Thoracic aorta (tissue), 2 donors: ENCODE results near the gene TLCD5. TPM values are rescaled to one million over a fixed set of nuclear protein-coding genes. Genes with fewer than 3 reads are reported as not detected.

Experiments
- ATAC-seq: fragments of 150-250 bp; one replicate; pipeline ENCODE4 v1.8.0; 2017; ENCODE audit warnings: low read depth; ENCODE audit not compliant: insufficient number of reproducible peaks, low FRiP score
- DNase-seq: peaks from one replicate; pipeline ENCODE4 v3.0.0-alpha.2; 2020; ENCODE audit warnings: low spot score
- H3K27ac ChIP-seq, 2 donors: fragments of 200-600 bp; sonication (generic); 1 replicate in 1 of 2; 2 replicates in 1 of 2; pipeline ENCODE4 v1.5.1; 2016; ENCODE audit warnings: mild to moderate bottlenecking in 2 of 2, moderate library complexity in 2 of 2
- H3K27me3 ChIP-seq: fragments of 200-600 bp; sonication (generic); replicated peaks from 2 replicates; pipeline ENCODE4 v1.6.0; 2016; ENCODE audit warnings: mild to moderate bottlenecking; ENCODE audit not compliant: insufficient read depth
- H3K36me3 ChIP-seq: fragments of 200-600 bp; sonication (generic); one replicate; pipeline ENCODE4 v1.5.1; 2016
- H3K4me1 ChIP-seq, 2 donors: fragments of 200-600 bp; sonication (generic); 1 replicate in 1 of 2; 2 replicates in 1 of 2; pipeline versions ENCODE4 v1.5.1 to v1.6.0; 2016; ENCODE audit warnings: low read depth in 2 of 2, mild to moderate bottlenecking in 1 of 2; ENCODE audit not compliant: control insufficient read depth in 1 of 2
- H3K4me3 ChIP-seq: fragments of 200-600 bp; sonication (generic); 2 replicates; pipeline ENCODE4 v1.5.1; 2016; ENCODE audit warnings: mild to moderate bottlenecking
- H3K9me3 ChIP-seq: fragments of 200-600 bp; sonication (generic); 2 replicates; pipeline ENCODE4 v1.5.1; 2016
- total RNA-seq, 2 donors: library from RNA; depleted of rRNA; stranded (reverse); fragments of >200 nt; gene quantifications; one replicate each; pipeline versions ENCODE4 v1.1.0 to v1.2.3, GENCODE V29; 2016
- TF ChIP-seq, protein P1 (sequence below): fragments of 200-600 bp; sonication (generic); IDR thresholded peaks from one replicate; pipeline ENCODE4 v1.5.1; 2019; ENCODE audit warnings: antibody characterized with exemption

The TLCD5 gene
- total RNA-seq, 2 donors from 2014 or later = 8.0 to 10.7 TPM

DNA sequence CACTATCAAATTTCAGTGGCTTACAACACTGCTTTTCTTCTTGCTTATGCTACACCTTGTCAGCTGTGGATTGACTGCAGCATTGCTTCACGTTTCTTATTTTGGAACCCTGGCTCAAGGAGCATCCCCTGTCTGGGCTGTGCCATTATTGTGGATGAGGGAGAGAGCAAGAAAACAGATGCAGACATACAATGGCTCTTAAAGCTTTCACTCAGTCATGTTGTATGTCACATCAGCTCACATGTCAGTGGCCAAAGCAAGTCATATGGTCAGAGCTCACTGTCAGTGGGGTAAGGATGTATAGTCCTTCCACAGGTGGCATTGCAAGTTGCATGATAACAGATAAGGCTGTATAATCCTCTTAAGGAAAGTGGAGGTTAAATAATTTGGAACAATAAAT, 21.1 kb downstream of the TLCD5 start:
- no peak for DNase-seq
- TF ChIP-seq, protein P1, sequence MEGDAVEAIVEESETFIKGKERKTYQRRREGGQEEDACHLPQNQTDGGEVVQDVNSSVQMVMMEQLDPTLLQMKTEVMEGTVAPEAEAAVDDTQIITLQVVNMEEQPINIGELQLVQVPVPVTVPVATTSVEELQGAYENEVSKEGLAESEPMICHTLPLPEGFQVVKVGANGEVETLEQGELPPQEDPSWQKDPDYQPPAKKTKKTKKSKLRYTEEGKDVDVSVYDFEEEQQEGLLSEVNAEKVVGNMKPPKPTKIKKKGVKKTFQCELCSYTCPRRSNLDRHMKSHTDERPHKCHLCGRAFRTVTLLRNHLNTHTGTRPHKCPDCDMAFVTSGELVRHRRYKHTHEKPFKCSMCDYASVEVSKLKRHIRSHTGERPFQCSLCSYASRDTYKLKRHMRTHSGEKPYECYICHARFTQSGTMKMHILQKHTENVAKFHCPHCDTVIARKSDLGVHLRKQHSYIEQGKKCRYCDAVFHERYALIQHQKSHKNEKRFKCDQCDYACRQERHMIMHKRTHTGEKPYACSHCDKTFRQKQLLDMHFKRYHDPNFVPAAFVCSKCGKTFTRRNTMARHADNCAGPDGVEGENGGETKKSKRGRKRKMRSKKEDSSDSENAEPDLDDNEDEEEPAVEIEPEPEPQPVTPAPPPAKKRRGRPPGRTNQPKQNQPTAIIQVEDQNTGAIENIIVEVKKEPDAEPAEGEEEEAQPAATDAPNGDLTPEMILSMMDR = no peak
- Histone ChIP-seq H3K4me3 (no peak overlapping the region), H3K36me3 (no peaks in the 10 kb centered on the region), H3K27ac (no peak overlapping the region), H3K9me3 (no peaks in the 10 kb centered on the region), H3K4me1 (peaks cover 52 to 85% of the 10 kb centered on the region in 2 donors), H3K27me3 (no peaks in the 10 kb centered on the region)
- ATAC-seq = no peak

DNA sequence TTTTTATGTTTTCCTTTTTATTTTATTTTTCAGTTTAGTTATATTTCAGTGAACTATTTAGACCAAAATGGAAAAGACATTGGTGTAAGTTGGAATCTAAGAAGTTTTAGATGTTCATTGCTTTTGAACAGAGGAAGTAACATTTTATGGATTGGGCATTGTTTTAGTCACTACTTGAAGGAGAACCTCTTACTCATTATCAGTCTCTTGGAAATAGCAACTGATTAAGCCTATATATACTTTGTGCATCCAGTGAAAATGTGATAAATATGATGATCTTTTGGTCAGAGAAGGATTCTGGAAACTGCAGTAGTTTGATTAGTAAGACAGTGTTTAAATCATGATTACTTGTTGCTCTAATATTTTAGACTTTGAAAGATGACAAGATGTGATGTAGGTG, 25.5 kb downstream of the TLCD5 start:
- Histone ChIP-seq H3K9me3 (no peaks in the 10 kb centered on the region), H3K36me3 (no peaks in the 10 kb centered on the region), H3K4me1 (peaks cover 30 to 47% of the 10 kb centered on the region in 2 donors), H3K27me3 (no peaks in the 10 kb centered on the region), H3K27ac (no peak overlapping the region), H3K4me3 (no peak overlapping the region)
- DNase-seq (no peak), ATAC-seq (no peak)
- TF ChIP-seq, protein P1 = no peak

DNA sequence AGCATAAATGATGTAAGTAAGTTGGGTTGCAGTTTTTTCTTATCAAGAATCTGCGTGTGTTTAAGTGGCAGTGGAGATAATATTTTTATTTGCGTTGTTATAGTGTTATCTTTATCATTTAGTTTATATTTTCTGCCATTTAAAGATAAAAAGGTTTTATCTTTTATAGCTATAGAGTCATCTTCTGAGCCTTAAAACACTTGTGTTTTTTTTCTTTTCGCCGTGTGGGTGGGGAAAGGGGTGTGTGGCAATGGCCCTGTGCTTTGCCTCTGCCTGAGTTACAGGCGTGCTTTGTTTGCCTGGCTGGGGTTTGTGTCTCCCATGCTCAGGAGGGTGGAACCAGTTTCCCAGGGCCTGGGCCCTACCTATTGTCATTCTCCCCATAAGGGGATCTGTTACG, 27.3 kb downstream of the TLCD5 start:
- H3K4me1 ChIP-seq = peaks cover 19 to 47% of the 10 kb centered on the region in 2 donors

DNA sequence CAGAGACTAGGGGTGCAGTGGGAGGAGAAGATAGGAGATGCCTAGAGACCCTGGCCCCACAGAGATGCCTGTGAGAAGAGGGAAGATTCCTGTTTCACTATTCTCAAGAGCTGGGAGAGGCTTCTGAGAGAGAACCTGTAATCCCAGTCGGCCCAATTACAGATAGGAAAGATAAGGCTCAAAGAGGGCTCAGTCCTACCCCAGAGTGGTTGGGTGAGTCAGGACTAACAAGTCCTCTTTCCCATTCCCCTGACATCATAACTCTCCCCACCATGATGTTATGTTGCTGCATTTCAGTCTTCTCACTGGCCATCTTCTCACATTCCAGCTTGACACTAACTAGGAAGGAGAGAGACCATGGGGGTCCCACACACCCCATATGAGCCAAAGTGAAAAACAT, 29.0 kb downstream of the TLCD5 start:
- H3K9me3 ChIP-seq = no peaks in the 10 kb centered on the region
- no peak overlapping the region for H3K27ac ChIP-seq
- H3K4me1 ChIP-seq = peaks cover 8 to 36% of the 10 kb centered on the region in 2 donors
- no peak for ATAC-seq
- H3K36me3 ChIP-seq = no peaks in the 10 kb centered on the region
- TF ChIP-seq, protein P1 = no peak
- no peak overlapping the region for H3K4me3 ChIP-seq
- no peaks in the 10 kb centered on the region for H3K27me3 ChIP-seq
- no peak for DNase-seq

More for the DNA sequence above, 27.3 kb downstream of the TLCD5 start:
- Histone ChIP-seq H3K4me3 (no peak overlapping the region), H3K36me3 (no peaks in the 10 kb centered on the region), H3K27me3 (no peaks in the 10 kb centered on the region), H3K27ac (no peak overlapping the region), H3K9me3 (no peaks in the 10 kb centered on the region)
- TF ChIP-seq, protein P1 = no peak
- ATAC-seq = no peak
- DNase-seq = no peak

DNA sequence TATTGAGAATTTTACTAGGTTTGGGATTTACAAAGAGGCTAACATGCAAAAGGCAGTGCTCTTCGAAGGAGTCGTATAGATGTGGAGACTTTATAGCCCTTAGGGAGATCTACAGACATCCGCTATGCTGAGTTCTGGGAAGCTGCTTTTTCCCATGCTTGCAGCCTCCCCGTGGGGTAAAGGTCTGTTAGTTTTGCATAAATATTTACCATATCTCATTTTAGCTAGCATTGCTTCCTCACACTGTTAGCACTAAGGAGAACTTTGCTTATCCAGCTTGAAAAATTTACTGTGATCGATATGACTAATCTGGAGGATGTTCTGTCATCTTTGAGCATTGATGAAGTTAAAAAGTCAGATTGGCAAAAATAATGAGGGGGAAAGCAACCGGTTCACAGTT, 29.7 kb downstream of the TLCD5 start:
- Histone ChIP-seq H3K9me3 (no peaks in the 10 kb centered on the region), H3K36me3 (no peaks in the 10 kb centered on the region), H3K4me3 (no peak overlapping the region), H3K27me3 (no peaks in the 10 kb centered on the region), H3K27ac (no peak overlapping the region), H3K4me1 (peaks cover under 1 to 29% of the 10 kb centered on the region in 2 donors)
- ATAC-seq = no peak
- DNase-seq = no peak
- TF ChIP-seq, protein P1 = no peak
